HEK293T (cell line): ENCODE results near the gene HEXB.

Experiments
- CTCF ChIA-PET: fragments of 350-600 bp; formaldehyde crosslinking; extraction: SDS; loops from one replicate; lab custom pipeline; 2021; ENCODE audit warnings: antibody characterized with exemption, inconsistent platforms; lab: Yijun Ruan, JAX
- POLR2A ChIA-PET: fragments of 350-600 bp; formaldehyde crosslinking; extraction: SDS; loops from one replicate; lab custom pipeline; 2020; ENCODE audit warnings: antibody characterized with exemption, inconsistent platforms; lab: Yijun Ruan, JAX
- DNase-seq: peaks from one replicate; pipeline ENCODE4 v3.0.0; 2012; ENCODE audit warnings: mixed read lengths; ENCODE audit errors: extremely low spot score
- ARNT ChIP-seq: fragments of 450-650 bp; IDR thresholded peaks from 2 replicates; pipeline ENCODE4 v1.6.1; 2017; ENCODE audit warnings: mild to moderate bottlenecking
- BHLHE40 ChIP-seq: fragments of 450-650 bp; IDR thresholded peaks from 2 replicates; pipeline ENCODE4 v1.6.1; 2016; ENCODE audit warnings: mild to moderate bottlenecking, moderate library complexity, borderline replicate concordance
- CTBP1 ChIP-seq: fragments of 450-650 bp; IDR thresholded peaks from 2 replicates; pipeline ENCODE4 v1.6.1; 2016; ENCODE audit warnings: borderline replicate concordance
- ELF4 ChIP-seq: fragments of 450-650 bp; IDR thresholded peaks from 2 replicates; pipeline ENCODE4 v1.6.1; 2017; ENCODE audit warnings: antibody characterized with exemption
- FOXA1 ChIP-seq: fragments of 450-650 bp; IDR thresholded peaks from 2 replicates; pipeline ENCODE4 v1.6.1; 2016; ENCODE audit warnings: mild to moderate bottlenecking
- FOXK2 ChIP-seq: fragments of 450-650 bp; IDR thresholded peaks from 2 replicates; pipeline ENCODE4 v1.6.1; 2016; ENCODE audit warnings: mild to moderate bottlenecking
- FOXM1 ChIP-seq: fragments of 450-650 bp; IDR thresholded peaks from 2 replicates; pipeline ENCODE4 v1.6.1; 2017; ENCODE audit warnings: mild to moderate bottlenecking, borderline replicate concordance
- HDGF ChIP-seq: fragments of 450-650 bp; IDR thresholded peaks from 2 replicates; pipeline ENCODE4 v1.6.1; 2017; ENCODE audit warnings: antibody characterized with exemption, borderline replicate concordance
- L3MBTL2 ChIP-seq: fragments of 450-650 bp; conservative IDR thresholded peaks from 2 replicates; pipeline ENCODE4 v1.6.1; 2016; ENCODE audit warnings: mild to moderate bottlenecking
- LEF1 ChIP-seq: fragments of 450-650 bp; IDR thresholded peaks from 2 replicates; pipeline ENCODE4 v1.6.1; 2017; ENCODE audit warnings: mild to moderate bottlenecking, borderline replicate concordance
- NFRKB ChIP-seq: fragments of 450-650 bp; IDR thresholded peaks from 2 replicates; pipeline ENCODE4 v1.6.1; 2016; ENCODE audit warnings: mild to moderate bottlenecking, moderate library complexity
- PKNOX1 ChIP-seq: fragments of 450-650 bp; IDR thresholded peaks from 2 replicates; pipeline ENCODE4 v1.6.1; 2016
- SP1 ChIP-seq: fragments of 450-650 bp; IDR thresholded peaks from 2 replicates; pipeline ENCODE4 v1.6.1; 2017
- SUZ12 ChIP-seq: fragments of 450-650 bp; IDR thresholded peaks from 2 replicates; pipeline ENCODE4 v1.6.1; 2016; ENCODE audit warnings: mild to moderate bottlenecking
- TARDBP ChIP-seq: fragments of 450-650 bp; IDR thresholded peaks from 2 replicates; pipeline ENCODE4 v1.6.1; 2016
- ZNF384 ChIP-seq: fragments of 450-650 bp; IDR thresholded peaks from 2 replicates; pipeline ENCODE4 v1.6.1; 2016

Gene HEXB

GRCh38 chr5:74684900-74685851 lies at the start of gene HEXB:
Gene HEXB (plus strand): TSS chr5:74685233. CDS start chr5:74685261, 28 bp downstream.
- DNase-seq: peak; percentile 86
- POLR2A ChIA-PET: no interaction called here
- no peak for TF ChIP-seq FOXK2
- no peak for TF ChIP-seq NFRKB
- no peak for TF ChIP-seq ZNF384
- no peak for TF ChIP-seq PKNOX1
- no peak for TF ChIP-seq TARDBP
- peak; percentile 70 for TF ChIP-seq L3MBTL2
- TF ChIP-seq BHLHE40: no peak
- CTCF ChIA-PET: interaction anchor here (0.6 to 0.7 kb wide), 2 partner anchors 253 to 789 kb away, joined by 3 to 4 read pairs; no protein-coding TSS in a partner anchor

- POLR2A ChIA-PET: no interaction called here
- TF ChIP-seq L3MBTL2 (no peak), TARDBP (no peak), SUZ12 (no peak), ARNT (no peak), ELF4 (no peak), CTBP1 (no peak), SP1 (no peak), HDGF (no peak), BHLHE40 (no peak), FOXM1 (no peak), FOXK2 (no peak), FOXA1 (no peak), PKNOX1 (no peak)
- no peak for DNase-seq
- CTCF ChIA-PET: no interaction called here
These were observed 48.9 kb upstream of the HEXB start for GRCh38 chr5:74636149-74636548.

DNA sequence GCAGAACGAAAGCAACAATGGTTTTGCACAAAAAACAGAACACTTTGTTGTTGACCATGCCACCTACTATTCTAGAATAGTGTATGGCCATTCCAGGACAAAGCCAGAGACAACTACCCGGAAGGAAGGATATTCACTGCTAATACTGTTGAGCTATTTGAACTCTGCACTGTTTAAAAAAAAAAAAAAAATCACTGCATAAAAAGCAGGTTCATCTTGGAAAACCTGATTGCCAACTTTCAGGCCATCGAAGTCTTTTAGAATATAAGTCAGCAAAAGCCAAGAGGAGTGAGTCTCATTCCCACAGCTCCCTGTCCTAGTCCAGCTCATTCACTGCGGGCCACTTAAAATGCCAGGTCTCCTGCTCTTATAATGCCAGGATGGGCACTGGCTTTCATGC lies 48.5 kb upstream of the HEXB start:
- POLR2A ChIA-PET: no interaction called here
- CTCF ChIA-PET: interaction anchor here (0.6 kb wide), 1 partner anchor 19 kb away, joined by 5 read pairs; no protein-coding TSS in a partner anchor
- TF ChIP-seq BHLHE40 (no peak), HDGF (no peak), ZNF384 (no peak), NFRKB (no peak), TARDBP (no peak), SP1 (no peak), L3MBTL2 (no peak), FOXA1 (no peak), SUZ12 (no peak), FOXM1 (no peak), ELF4 (no peak), ARNT (no peak), FOXK2 (no peak), CTBP1 (no peak), LEF1 (no peak), PKNOX1 (no peak)
- no peak for DNase-seq

DNA sequence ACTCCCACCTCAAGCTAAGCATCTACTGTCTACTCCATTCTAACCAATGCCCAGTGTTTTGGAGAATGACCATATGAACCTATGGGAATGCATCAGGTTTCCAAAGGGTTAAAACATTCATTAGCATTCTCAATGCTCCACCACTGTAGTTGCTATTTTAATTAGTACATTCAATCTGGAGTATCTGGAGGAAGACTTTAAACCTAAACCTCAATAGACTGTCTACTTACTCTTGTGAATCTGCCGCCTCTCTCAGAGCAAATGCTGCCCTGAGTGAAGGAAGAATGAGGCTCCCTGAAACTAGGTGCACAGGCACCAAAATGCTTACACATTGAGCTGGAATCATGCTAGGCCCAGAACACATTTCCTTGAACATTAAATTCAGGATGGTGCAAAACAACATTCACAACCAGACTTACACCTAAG lies 46.5 kb upstream of the HEXB start:
- no peak for DNase-seq
- TF ChIP-seq BHLHE40 (no peak), TARDBP (no peak), FOXA1 (no peak), L3MBTL2 (no peak), FOXM1 (no peak), ARNT (no peak), ELF4 (no peak), ZNF384 (no peak), SUZ12 (no peak), NFRKB (no peak), LEF1 (no peak), SP1 (no peak), PKNOX1 (no peak), HDGF (no peak), FOXK2 (no peak), CTBP1 (no peak)
- ChIA-PET POLR2A (no interaction called here), CTCF (no interaction called here)
